Common myeloid progenitor, CD34-positive (primary cell): Measurements from ENCODE around the gene BNIP5.

Source experiments
- CTCF ChIA-PET: fragments of 350-600 bp; sonication (Branson Sonifier 250); formaldehyde crosslinking; loops from one replicate; lab custom pipeline; 2021; ENCODE audit warnings: antibody characterized with exemption; lab: Charles Lee
- POLR2A ChIA-PET: fragments of 350-600 bp; sonication (Branson Sonifier 250); formaldehyde crosslinking; loops from one replicate; lab custom pipeline; 2021; ENCODE audit warnings: antibody characterized with exemption; lab: Charles Lee
- DNase-seq, 3 donors: peaks; one replicate each; pipeline versions ENCODE4 v3.0.0 to v3.0.0-alpha.2; 2013
- H3K27ac ChIP-seq, 2 experiments: 1 replicate in 1 of 2; 2 replicates in 1 of 2; pipeline ENCODE4 v1.7.0; 2013; ENCODE audit warnings: inconsistent platforms in 2 of 2, low read length in 2 of 2, mild to moderate bottlenecking in 2 of 2, low read depth in 1 of 2, moderate library complexity in 1 of 2; ENCODE audit not compliant: severe bottlenecking in 2 of 2, insufficient read depth in 1 of 2, poor library complexity in 1 of 2
- H3K27me3 ChIP-seq, 5 experiments: replicated peaks in 2 of 5; 1 replicate in 3 of 5; 2 replicates in 2 of 5; pipeline versions ENCODE4 v1.6.1 to v1.7.0; 2013; ENCODE audit warnings: low read length in 4 of 5, mild to moderate bottlenecking in 2 of 5, moderate library complexity in 2 of 5, inconsistent platforms in 1 of 5; ENCODE audit not compliant: insufficient read depth in 5 of 5, control insufficient read depth in 4 of 5
- H3K36me3 ChIP-seq, 4 experiments: 1 replicate in 2 of 4; 2 replicates in 2 of 4; pipeline versions ENCODE4 v1.6.1 to v1.7.0; 2013; ENCODE audit warnings: low read length in 3 of 4, control low read depth in 1 of 4, mild to moderate bottlenecking in 1 of 4; ENCODE audit not compliant: control insufficient read depth in 4 of 4, insufficient read depth in 4 of 4
- H3K4me1 ChIP-seq, 4 experiments: 1 replicate in 3 of 4; 2 replicates in 1 of 4; pipeline versions ENCODE4 v1.6.1 to v1.7.1; 2013; ENCODE audit warnings: low read length in 3 of 4, mild to moderate bottlenecking in 3 of 4, control low read depth in 1 of 4, inconsistent platforms in 1 of 4, moderate library complexity in 1 of 4; ENCODE audit not compliant: control insufficient read depth in 4 of 4, insufficient read depth in 4 of 4; ENCODE audit errors: control extremely low read depth in 1 of 4
- H3K4me3 ChIP-seq, 7 experiments: 1 replicate in 4 of 7; 2 replicates in 3 of 7; pipeline versions ENCODE4 v1.5.1 to v1.7.0; 2013; ENCODE audit warnings: mild to moderate bottlenecking in 7 of 7, low read length in 6 of 7, moderate library complexity in 6 of 7, inconsistent platforms in 2 of 7, low read depth in 2 of 7, control low read depth in 1 of 7; ENCODE audit not compliant: insufficient read depth in 4 of 7, control insufficient read depth in 1 of 7; ENCODE audit errors: extremely low read depth in 1 of 7
- H3K9me3 ChIP-seq, 5 experiments: 1 replicate in 4 of 5; 2 replicates in 1 of 5; pipeline versions ENCODE4 v1.6.1 to v1.7.1; 2013; ENCODE audit warnings: low read length in 4 of 5, mild to moderate bottlenecking in 2 of 5, inconsistent platforms in 1 of 5, low read depth in 1 of 5, moderate library complexity in 1 of 5; ENCODE audit not compliant: control insufficient read depth in 4 of 5, insufficient read depth in 2 of 5; ENCODE audit errors: control extremely low read depth in 1 of 5
- WGBS: methylation state at CpG from one replicate; pipeline ENCODE4 v1.1.5; 2013; ENCODE audit not compliant: insufficient coverage; 5-methylcytosine and 5-hydroxymethylcytosine counted together

The BNIP5 gene

DNA sequence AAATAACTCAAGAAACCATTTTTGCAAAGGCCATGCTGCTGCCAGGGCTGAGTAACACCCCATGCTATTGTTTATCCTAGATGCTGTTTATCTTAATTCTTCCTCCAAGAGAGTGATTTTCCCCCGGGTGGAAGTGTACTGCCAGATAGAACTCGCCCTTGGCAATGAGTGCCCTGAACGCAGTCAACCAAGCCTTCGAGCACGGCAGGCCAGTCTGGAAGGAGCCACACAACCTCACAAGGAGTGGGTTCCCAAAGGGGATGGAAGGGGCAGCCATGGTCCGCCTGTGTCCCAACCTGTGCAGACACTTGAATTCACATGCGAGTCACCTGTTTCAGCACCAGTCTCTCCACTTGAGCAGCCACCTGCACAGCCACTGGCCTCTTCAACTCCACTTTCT is 34.9 kb downstream of the BNIP5 start:
- Histone ChIP-seq H3K27me3 (no peaks in the 10 kb centered on the region), H3K4me1 (peaks cover 0 to 10% (median 5%) of the 10 kb centered on the region in 4 experiments), H3K27ac (no peak overlapping the region), H3K4me3 (no peak overlapping the region), H3K9me3 (no peaks in the 10 kb centered on the region), H3K36me3 (no peaks in the 10 kb centered on the region)
- CTCF ChIA-PET = interaction anchor here (0.8 to 11.8 kb wide), 15 partner anchors 8 to 177 kb away, joined by 3 to 99 read pairs (median 7); partner anchors contain the start of gene PNPLA1
- DNase-seq = no peak
- POLR2A ChIA-PET = interaction anchor here (0.5 kb wide), 1 partner anchor 358 kb away, joined by 7 read pairs; no protein-coding TSS in a partner anchor
- WGBS = 93% methylated on average over 6 of the region's 7 CpGs

DNA sequence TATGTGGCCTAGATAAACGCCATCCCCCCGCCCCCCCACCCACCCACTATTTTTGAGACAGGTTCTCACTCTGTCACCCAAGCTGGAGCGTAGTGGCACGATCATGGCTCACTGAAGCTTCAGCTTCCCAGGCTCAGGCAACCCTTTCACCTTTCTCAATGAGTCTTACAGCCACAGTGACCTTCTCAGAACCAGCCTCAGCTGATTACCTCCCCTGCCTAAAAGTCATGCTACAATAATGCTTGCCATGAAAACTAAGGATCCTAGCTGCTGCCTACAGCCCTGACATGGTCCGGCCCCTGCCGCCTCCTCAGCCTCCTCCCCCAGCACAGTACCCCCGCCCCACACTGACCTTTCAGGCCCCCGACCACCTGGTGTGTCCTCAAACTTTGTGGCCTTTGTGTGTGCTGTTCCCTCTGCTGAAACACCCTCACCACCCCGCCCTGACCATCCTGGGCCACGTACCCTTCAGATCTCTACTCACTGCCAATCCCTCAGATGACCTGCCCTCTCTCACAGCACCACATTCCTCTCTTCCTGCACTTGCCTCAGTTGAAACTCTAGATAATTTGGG is 35.5 kb downstream of the BNIP5 start:
- Histone ChIP-seq H3K9me3 (no peaks in the 10 kb centered on the region), H3K36me3 (no peaks in the 10 kb centered on the region), H3K27me3 (no peaks in the 10 kb centered on the region), H3K27ac (no peak overlapping the region), H3K4me1 (peaks cover 0 to 4% (median 2%) of the 10 kb centered on the region in 4 experiments), H3K4me3 (no peak overlapping the region)
- ChIA-PET CTCF (interaction anchor here (0.7 to 5.2 kb wide), 9 partner anchors 9 to 84 kb away, joined by 3 to 26 read pairs (median 4); partner anchors contain the start of genes BNIP5 and PNPLA1), POLR2A (no interaction called here)
- DNase-seq = no peak
- WGBS = 81% methylated on average over 6 of the region's 10 CpGs

GRCh38 chr6:36298027-36298426 is 38.7 kb downstream of the BNIP5 start:
- Histone ChIP-seq H3K27me3 (peaks cover 0 to 1% (median 0%) of the 10 kb centered on the region in 5 experiments), H3K27ac (no peak overlapping the region), H3K4me1 (no peaks in the 10 kb centered on the region), H3K4me3 (no peak overlapping the region), H3K36me3 (no peaks in the 10 kb centered on the region), H3K9me3 (no peaks in the 10 kb centered on the region)
- no CpG with 5 or more reads among the region's 4 CpGs for WGBS
- ChIA-PET CTCF (interaction anchor here (1.2 to 5.2 kb wide), 4 partner anchors 9 to 61 kb away, joined by 4 to 26 read pairs (median 13); no protein-coding TSS in a partner anchor), POLR2A (interaction anchor here (1.3 kb wide), 1 partner anchor 156 kb away, joined by 3 read pairs; no protein-coding TSS in a partner anchor)
- no peak for DNase-seq

DNA sequence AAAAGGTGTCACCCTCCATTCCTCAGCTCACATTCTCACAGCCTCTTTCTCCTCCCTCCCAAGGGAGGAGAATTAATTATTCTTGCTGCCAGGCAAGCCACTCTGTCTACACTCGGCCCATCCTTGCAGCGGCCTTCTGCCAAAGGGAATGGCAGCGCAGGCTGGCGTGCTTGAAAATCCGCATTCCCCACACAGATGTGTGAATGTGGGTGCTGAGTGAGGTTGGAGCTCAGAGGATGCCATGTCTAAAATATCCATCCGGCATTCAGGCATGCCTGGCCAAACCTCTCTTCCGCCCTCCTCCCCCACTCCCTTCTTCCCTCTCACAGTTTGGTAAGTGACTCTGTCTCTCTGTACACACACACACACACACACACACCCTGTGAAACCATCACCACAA is 39.2 kb downstream of the BNIP5 start:
- H3K36me3 ChIP-seq = no peaks in the 10 kb centered on the region
- peaks cover 0 to 1% (median 0%) of the 10 kb centered on the region in 5 experiments for H3K27me3 ChIP-seq
- no peak overlapping the region for H3K27ac ChIP-seq
- no peaks in the 10 kb centered on the region for H3K4me1 ChIP-seq
- POLR2A ChIA-PET = interaction anchor here (1.3 kb wide), 1 partner anchor 156 kb away, joined by 3 read pairs; no protein-coding TSS in a partner anchor
- H3K4me3 ChIP-seq = no peak overlapping the region
- no peaks in the 10 kb centered on the region for H3K9me3 ChIP-seq
- WGBS = 100% methylated on average over 1 of the region's 7 CpGs
- no peak for DNase-seq
- CTCF ChIA-PET = interaction anchor here (3.0 to 3.8 kb wide), 2 partner anchors 9 to 62 kb away, joined by 9 to 17 read pairs; no protein-coding TSS in a partner anchor

GRCh38 chr6:36297051-36297450 is 39.6 kb downstream of the BNIP5 start:
- H3K27ac ChIP-seq = no peak overlapping the region
- 74% methylated on average over 5 of the region's 6 CpGs for WGBS
- H3K9me3 ChIP-seq = no peaks in the 10 kb centered on the region
- H3K4me3 ChIP-seq = no peak overlapping the region
- no peaks in the 10 kb centered on the region for H3K4me1 ChIP-seq
- no peak for DNase-seq
- ChIA-PET POLR2A (interaction anchor here (1.3 kb wide), 1 partner anchor 155 kb away, joined by 3 read pairs; no protein-coding TSS in a partner anchor), CTCF (interaction anchor here (1.1 to 3.0 kb wide), 2 partner anchors 10 to 158 kb away, joined by 3 to 9 read pairs; no protein-coding TSS in a partner anchor)
- peaks cover 0 to 1% (median 0%) of the 10 kb centered on the region in 5 experiments for H3K27me3 ChIP-seq
- no peaks in the 10 kb centered on the region for H3K36me3 ChIP-seq

- no peak overlapping the region for H3K4me3 ChIP-seq
- CTCF ChIA-PET = interaction anchor here (0.8 to 3.0 kb wide), 4 partner anchors 10 to 157 kb away, joined by 3 to 9 read pairs (median 3); no protein-coding TSS in a partner anchor
- H3K4me1 ChIP-seq = peaks cover 0 to 4% (median 2%) of the 10 kb centered on the region in 4 experiments
- H3K27me3 ChIP-seq = peaks cover 0 to 1% (median 0%) of the 10 kb centered on the region in 5 experiments
- no peaks in the 10 kb centered on the region for H3K9me3 ChIP-seq
- no peak for DNase-seq
- no peak overlapping the region for H3K27ac ChIP-seq
- H3K36me3 ChIP-seq = no peaks in the 10 kb centered on the region
- POLR2A ChIA-PET = interaction anchor here (0.9 kb wide), 1 partner anchor 68 kb away, joined by 4 read pairs; no protein-coding TSS in a partner anchor
- no CpG with 5 or more reads among the region's 1 CpG for WGBS
These were observed 40.4 kb downstream of the BNIP5 start for GRCh38 chr6:36296240-36296639.

GRCh38 chr6:36292170-36292569 is 44.5 kb downstream of the BNIP5 start:
- no peak for DNase-seq
- ChIA-PET POLR2A (interaction anchor here (0.6 kb wide), 1 partner anchor 360 kb away, joined by 3 read pairs; no protein-coding TSS in a partner anchor), CTCF (interaction anchor here (1.6 kb wide), 1 partner anchor 68 kb away, joined by 4 read pairs; no protein-coding TSS in a partner anchor)
- Histone ChIP-seq H3K36me3 (no peaks in the 10 kb centered on the region), H3K4me3 (no peak overlapping the region), H3K9me3 (no peaks in the 10 kb centered on the region), H3K4me1 (peaks cover 0 to 10% (median 2%) of the 10 kb centered on the region in 4 experiments), H3K27ac (no peak overlapping the region), H3K27me3 (peaks cover 0 to 2% (median 0%) of the 10 kb centered on the region in 5 experiments)
- WGBS = 83% methylated on average over 5 of the region's 6 CpGs
